Sigmoid colon (tissue), 3 donors: Measurements from ENCODE around the gene FILIP1L.

Experiments
- CTCF ChIP-seq, 4 experiments: fragments of 450-650 bp in 3 of 4; fragments of 200-600 bp in 1 of 4; IDR thresholded peaks; one replicate each; pipeline ENCODE4 v1.5.1; 2016 to 2019; ENCODE audit warnings: antibody characterized with exemption in 4 of 4, mild to moderate bottlenecking in 3 of 4, moderate library complexity in 2 of 4
- POLR2A ChIP-seq, 2 donors: fragments of 450-650 bp; IDR thresholded peaks; one replicate each; pipeline ENCODE4 v1.6.1; 2016; ENCODE audit warnings: antibody characterized with exemption in 2 of 2, mild to moderate bottlenecking in 2 of 2, moderate library complexity in 2 of 2

GRCh38 chr3:99851955-99852354 lies 262.3 kb downstream of the FILIP1L start:
- TF ChIP-seq CTCF (IDR thresholded peaks at IDR 0.05) = no peak
- TF ChIP-seq POLR2A (IDR thresholded peaks at IDR 0.05) = no peak
